Activated CD4-positive, alpha-beta memory T cell treated with anti-CD3 and anti-CD28 coated beads, Interleukin-2, amount 10 ng/mL, durations not matched to agents 7 days and 5 days (primary cell): ENCODE results near the gene MN1. TPM values are rescaled to one million over a fixed set of nuclear protein-coding genes. Genes with fewer than 3 reads are reported as not detected.

Experiments used
- CTCF ChIA-PET: fragments of 350-600 bp; sonication (Branson Sonifier 250); formaldehyde crosslinking; loops from one replicate; lab custom pipeline; 2021; ENCODE audit warnings: antibody characterized with exemption, inconsistent platforms; lab: Charles Lee
- POLR2A ChIA-PET: fragments of 350-600 bp; sonication (Branson Sonifier 250); formaldehyde crosslinking; loops from one replicate; lab custom pipeline; 2021; ENCODE audit warnings: antibody characterized with exemption; lab: Charles Lee
- DNase-seq: peaks from one replicate; pipeline ENCODE4 v3.0.0-alpha.2; 2020
- H3K27ac Mint-ChIP-seq: one replicate; pipeline ENCODE4 v1.8.0; 2021; ENCODE audit warnings: mild to moderate bottlenecking, mixed read lengths
- H3K27me3 Mint-ChIP-seq: one replicate; pipeline ENCODE4 v1.8.0; 2021; ENCODE audit warnings: mixed read lengths
- H3K36me3 Mint-ChIP-seq: one replicate; pipeline ENCODE4 v1.8.0; 2021; ENCODE audit warnings: low read depth, mixed read lengths
- H3K4me1 Mint-ChIP-seq: one replicate; pipeline ENCODE4 v1.8.0; 2021; ENCODE audit warnings: mixed read lengths
- H3K4me3 Mint-ChIP-seq: one replicate; pipeline ENCODE4 v1.8.0; 2021; ENCODE audit warnings: mild to moderate bottlenecking, mixed read lengths
- H3K9me3 Mint-ChIP-seq: one replicate; pipeline ENCODE4 v1.8.0; 2021; ENCODE audit warnings: mixed read lengths
- total RNA-seq, 2 experiments: library from RNA; stranded (reverse); gene quantifications; one replicate each; pipeline ENCODE4 v1.2.3, GENCODE V29; 2021

The MN1 gene
- total RNA-seq, 2 experiments from 2014 or later, result 0.35 to 0.40 TPM

DNA sequence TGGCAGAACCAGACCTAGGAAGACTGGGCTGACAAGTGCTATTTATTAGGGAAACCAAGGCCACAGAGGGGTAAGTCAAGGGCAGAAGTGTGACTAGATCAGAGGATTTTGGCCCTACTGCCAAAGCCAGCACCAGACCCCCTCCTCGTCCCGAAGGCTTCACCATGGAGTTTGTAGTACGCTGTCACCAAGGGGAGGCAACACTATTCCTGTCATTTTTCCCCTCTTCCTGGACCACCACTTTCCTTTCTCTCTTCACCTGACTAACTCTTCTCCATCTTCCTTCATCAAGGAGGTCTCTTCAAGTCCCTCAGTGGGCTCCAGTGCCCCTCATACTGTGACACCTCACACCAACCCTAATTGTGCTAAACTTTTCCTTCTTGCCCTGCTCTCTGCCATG, 34.9 kb downstream of the MN1 start:
- ChIA-PET CTCF (no interaction called here), POLR2A (no interaction called here)
- Mint-ChIP-seq H3K27ac (no peak overlapping the region), H3K4me1 (no peaks in the 10 kb centered on the region), H3K36me3 (no peaks in the 10 kb centered on the region), H3K27me3 (peaks cover 5% of the 10 kb centered on the region), H3K4me3 (no peak overlapping the region), H3K9me3 (no peaks in the 10 kb centered on the region)
- no peak for DNase-seq

DNA sequence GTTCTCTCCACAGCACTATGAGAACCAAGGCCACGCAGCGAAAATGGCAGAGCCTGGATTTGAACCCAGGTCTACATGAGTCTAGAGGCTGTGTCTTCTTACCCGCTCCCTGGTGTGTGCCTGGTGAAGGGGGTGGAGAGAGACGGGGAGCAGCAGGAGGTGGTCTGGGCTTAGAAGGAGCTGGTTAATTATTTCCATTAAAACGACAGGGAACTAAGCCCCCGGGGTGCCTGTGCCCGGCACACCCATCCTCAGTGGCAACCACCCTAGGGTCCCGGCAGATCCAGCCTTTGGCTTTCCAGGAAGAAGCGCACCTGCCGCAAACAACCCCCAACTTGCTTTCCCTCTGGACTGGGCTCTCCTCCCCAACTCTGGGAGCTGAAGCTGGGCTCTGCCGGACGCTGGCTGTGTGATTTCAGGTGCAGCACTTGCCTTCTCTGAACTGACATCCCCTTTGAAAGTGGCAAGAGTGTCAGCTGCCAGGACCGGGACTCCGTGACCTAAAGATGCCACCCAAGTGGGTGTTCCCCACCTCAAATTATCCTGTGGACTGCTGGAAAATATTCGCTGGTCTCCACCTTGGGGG, 35.8 kb downstream of the MN1 start:
- POLR2A ChIA-PET, result no interaction called here
- Mint-ChIP-seq H3K27ac (no peak overlapping the region), H3K4me3 (no peak overlapping the region), H3K4me1 (no peaks in the 10 kb centered on the region), H3K9me3 (no peaks in the 10 kb centered on the region), H3K36me3 (no peaks in the 10 kb centered on the region), H3K27me3 (peaks cover 5% of the 10 kb centered on the region)
- CTCF ChIA-PET, result no interaction called here
- DNase-seq, result no peak

DNA sequence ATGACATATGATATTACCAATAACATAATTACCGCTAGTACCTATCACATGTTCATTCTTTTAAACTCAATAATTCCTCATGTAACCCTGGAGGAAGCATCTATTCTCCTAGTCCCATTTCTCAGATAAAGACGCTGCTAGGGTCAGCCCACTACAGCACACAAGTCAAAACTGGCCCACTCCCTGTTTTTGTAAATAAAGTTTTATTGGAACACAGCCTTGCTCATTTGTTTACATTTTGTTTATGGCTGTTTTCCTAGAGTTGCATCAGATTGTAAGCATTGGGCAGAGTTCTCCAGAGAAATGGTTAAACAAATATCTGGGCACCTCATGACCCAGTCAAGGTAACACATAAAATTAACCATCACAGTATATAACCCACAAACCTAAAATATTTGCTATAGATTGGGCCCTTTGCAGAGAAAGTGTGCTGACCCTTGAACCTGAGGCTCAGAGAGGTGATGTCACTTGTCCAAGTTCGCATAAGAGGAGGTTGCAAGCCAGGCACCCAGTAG, 36.8 kb downstream of the MN1 start:
- Mint-ChIP-seq H3K9me3 (no peaks in the 10 kb centered on the region), H3K36me3 (no peaks in the 10 kb centered on the region), H3K27me3 (peaks cover 5% of the 10 kb centered on the region), H3K27ac (no peak overlapping the region), H3K4me3 (no peak overlapping the region), H3K4me1 (no peaks in the 10 kb centered on the region)
- CTCF ChIA-PET, result no interaction called here
- POLR2A ChIA-PET, result no interaction called here
- DNase-seq, result no peak

DNA sequence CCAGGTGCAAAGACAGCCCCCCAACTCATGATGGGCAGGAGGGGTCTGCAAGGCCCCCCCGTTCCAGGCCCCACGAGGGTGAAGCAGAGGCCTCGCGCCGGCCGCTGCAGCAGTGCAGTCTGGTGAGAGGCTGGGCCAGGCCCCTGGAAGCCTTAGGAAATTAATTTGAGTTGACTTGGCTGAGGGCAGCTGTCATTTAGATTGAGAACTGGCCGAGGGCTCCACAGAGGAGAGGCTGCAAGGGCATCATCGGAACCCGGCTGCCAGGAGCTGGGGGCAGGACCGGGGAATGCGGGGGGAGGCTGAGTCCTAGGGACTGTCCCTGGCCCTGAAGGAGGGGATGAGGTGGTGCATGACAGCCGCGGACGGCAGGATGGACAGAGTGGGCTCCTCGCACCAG, 39.9 kb downstream of the MN1 start:
- Mint-ChIP-seq H3K4me3 (no peak overlapping the region), H3K27me3 (no peaks in the 10 kb centered on the region), H3K27ac (no peak overlapping the region), H3K4me1 (no peaks in the 10 kb centered on the region), H3K36me3 (no peaks in the 10 kb centered on the region), H3K9me3 (no peaks in the 10 kb centered on the region)
- POLR2A ChIA-PET, result no interaction called here
- no peak for DNase-seq
- CTCF ChIA-PET, result no interaction called here

DNA sequence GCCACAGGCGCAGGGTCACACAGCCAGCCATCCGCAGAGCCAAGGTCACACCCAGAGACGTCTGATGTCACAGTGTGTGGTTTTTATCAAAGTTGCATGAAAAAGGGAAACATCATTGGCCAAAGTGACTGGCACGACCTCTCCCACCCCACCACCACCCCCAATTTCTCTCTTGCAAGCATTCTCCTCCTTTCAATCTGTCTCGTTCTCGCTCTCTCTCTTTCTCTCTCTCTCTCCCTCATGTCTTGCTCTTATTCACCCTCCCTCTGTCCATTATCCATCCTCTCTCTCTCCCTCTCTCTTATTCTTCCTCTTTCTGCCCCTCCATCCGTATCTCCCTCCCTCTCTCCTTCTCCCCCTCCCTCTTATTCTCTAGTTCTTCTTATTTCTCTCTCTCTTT, 40.6 kb downstream of the MN1 start:
- POLR2A ChIA-PET, result no interaction called here
- H3K36me3 Mint-ChIP-seq, result no peaks in the 10 kb centered on the region

DNA sequence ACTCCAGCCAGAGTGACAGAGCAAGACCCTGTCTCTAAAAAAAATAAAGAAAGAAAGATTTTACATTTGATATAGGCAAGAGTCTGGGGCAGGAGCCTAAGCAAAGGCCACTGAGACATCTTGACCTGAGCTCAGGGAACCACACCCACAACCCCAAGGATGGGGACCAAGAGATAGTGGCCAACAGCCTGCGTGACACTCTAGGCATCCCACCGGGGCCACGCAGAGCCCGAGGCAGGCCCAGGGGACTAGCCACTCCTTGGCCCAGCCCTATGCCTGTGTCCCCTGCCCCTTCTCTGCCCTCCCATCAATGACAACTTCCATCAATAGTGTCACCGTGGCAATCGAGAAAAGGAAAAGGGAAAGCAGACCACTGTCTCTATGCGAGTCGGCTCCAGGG, 41.1 kb downstream of the MN1 start:
- H3K4me1 Mint-ChIP-seq, result no peaks in the 10 kb centered on the region
- H3K27ac Mint-ChIP-seq, result no peak overlapping the region
- ChIA-PET CTCF (no interaction called here), POLR2A (no interaction called here)
- no peaks in the 10 kb centered on the region for H3K27me3 Mint-ChIP-seq
- H3K4me3 Mint-ChIP-seq, result no peak overlapping the region
- no peak for DNase-seq
- no peaks in the 10 kb centered on the region for H3K9me3 Mint-ChIP-seq
- no peaks in the 10 kb centered on the region for H3K36me3 Mint-ChIP-seq

More for the DNA sequence above, 40.6 kb downstream of the MN1 start:
- CTCF ChIA-PET, result no interaction called here
- H3K9me3 Mint-ChIP-seq, result no peaks in the 10 kb centered on the region
- H3K27ac Mint-ChIP-seq, result no peak overlapping the region
- no peak for DNase-seq
- H3K4me3 Mint-ChIP-seq, result no peak overlapping the region
- no peaks in the 10 kb centered on the region for H3K4me1 Mint-ChIP-seq
- no peaks in the 10 kb centered on the region for H3K27me3 Mint-ChIP-seq

DNA sequence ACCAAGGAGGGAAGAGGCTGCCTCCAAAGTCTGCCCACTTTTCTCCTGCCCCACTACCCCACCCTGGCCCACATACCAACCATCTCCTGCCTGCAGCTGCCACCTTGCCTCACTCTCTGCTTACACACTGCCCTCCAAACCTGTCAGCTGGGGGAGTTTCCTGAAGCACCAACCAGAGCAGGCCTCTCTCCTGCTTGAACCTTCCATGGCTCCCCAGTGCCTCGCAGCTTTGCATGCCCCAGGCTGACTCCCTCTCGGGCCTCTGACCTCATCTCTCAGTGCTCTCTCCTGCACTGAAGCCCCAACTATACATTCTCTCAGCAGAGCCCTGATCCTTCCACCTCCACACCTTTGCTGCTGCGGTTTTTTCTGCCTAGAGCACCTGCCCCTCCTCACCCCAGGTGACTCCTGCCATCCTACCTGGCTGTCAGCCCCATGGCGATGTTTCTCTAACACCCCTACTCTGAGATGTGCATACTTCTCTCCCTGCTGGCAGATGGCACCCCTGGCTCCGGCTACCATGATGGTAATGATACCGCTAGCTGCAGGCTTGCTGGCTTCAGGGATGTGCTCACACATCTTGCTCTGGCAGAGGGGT, 43.5 kb downstream of the MN1 start:
- DNase-seq, result no peak
- Mint-ChIP-seq H3K36me3 (no peaks in the 10 kb centered on the region), H3K9me3 (no peaks in the 10 kb centered on the region), H3K27me3 (no peaks in the 10 kb centered on the region), H3K4me3 (no peak overlapping the region), H3K27ac (no peak overlapping the region), H3K4me1 (no peaks in the 10 kb centered on the region)
- ChIA-PET POLR2A (no interaction called here), CTCF (no interaction called here)

DNA sequence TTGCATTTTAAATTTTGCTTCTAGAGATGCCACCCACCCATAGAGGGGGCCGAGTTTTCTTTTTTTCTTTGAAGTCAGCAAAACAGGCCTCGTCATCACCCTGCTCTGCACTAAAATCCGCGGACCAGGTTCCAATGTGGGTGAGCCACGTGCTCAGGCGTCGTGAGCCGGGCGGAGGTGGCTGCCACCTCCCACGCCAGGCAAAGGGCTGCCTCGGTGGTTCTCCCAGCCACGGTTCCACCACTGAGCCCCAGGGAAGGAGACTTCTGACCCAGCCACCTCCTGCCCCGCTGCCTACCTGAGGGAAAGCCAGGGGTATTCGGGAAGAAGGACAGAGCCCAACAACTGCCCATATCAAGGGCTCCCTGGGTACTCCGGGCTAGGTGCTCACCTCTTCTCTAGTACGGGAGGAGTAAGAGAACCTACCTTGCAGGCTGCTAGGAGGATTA, 45.3 kb downstream of the MN1 start:
- DNase-seq, result no peak
- Mint-ChIP-seq H3K27me3 (no peaks in the 10 kb centered on the region), H3K9me3 (no peaks in the 10 kb centered on the region), H3K27ac (no peak overlapping the region), H3K4me3 (no peak overlapping the region), H3K36me3 (no peaks in the 10 kb centered on the region), H3K4me1 (no peaks in the 10 kb centered on the region)
- CTCF ChIA-PET, result no interaction called here
- POLR2A ChIA-PET, result no interaction called here

DNA sequence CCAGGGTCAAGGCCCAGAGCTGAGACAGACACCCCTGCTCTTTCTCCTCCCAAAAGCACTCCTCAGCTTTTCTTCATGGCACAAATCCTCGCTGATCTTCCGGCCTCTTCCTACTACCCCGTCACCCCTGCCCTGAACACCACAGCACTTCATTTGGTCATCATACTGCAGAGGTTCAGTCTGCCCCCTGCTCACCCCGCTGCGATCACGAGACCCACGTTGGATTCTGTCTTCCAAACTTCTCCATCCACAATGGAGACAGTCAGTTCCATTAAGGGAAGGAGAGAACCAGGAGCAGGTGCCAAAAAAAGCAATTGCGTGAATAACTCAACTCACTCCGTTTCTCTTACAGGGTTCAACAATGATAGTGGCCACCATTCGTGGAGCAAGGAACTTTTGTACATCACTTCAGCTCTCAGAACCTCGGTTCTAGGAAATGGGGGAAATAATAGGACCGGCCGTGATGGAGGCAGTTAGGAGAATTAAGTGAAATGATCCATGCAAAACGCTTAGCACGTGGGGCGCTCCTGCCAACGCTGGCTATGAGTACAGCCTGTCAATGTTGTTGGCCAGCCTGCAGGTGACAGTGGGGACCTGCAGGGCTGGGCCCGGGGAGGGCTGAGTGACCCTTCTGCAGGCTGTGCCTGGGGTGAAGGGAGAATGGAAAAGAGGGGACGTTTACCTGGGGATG, 45.9 kb downstream of the MN1 start:
- POLR2A ChIA-PET, result no interaction called here
- DNase-seq, result no peak
- CTCF ChIA-PET, result no interaction called here
- H3K4me3 Mint-ChIP-seq, result no peak overlapping the region
- H3K27ac Mint-ChIP-seq, result no peak overlapping the region
- no peaks in the 10 kb centered on the region for H3K36me3 Mint-ChIP-seq
- no peaks in the 10 kb centered on the region for H3K4me1 Mint-ChIP-seq
- no peaks in the 10 kb centered on the region for H3K9me3 Mint-ChIP-seq
- peaks cover 3% of the 10 kb centered on the region for H3K27me3 Mint-ChIP-seq

DNA sequence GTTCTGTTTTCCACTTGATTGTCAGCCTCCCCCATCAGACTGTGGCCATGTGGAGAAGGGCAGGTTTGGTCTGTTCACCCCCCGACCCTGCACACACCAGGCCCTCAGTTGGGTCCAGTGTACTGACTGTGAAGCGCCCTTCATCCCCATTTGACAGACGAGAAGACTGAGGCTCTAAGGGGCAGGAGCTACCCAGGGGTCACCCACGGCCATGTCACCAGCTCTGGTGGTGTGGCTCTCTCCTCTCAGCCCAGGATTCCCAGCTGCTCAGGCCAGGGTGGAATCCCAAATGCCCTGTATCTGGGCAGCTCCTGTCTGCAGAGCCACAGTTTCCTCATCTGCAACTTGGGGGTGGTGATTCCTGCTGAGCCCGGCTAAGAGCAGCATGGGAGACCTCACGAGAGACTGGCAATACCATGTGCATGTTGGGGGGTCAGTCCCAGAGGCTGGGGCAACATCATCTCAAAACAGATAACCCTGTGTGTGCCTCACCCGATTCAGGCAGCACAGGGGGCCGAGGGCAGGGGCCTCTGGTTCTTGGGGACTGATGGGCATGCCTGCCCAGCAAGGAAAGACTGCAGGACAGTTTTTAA, 46.6 kb downstream of the MN1 start:
- no peak for DNase-seq
- ChIA-PET POLR2A (no interaction called here), CTCF (no interaction called here)
- no peak overlapping the region for H3K27ac Mint-ChIP-seq
- no peaks in the 10 kb centered on the region for H3K4me1 Mint-ChIP-seq
- H3K27me3 Mint-ChIP-seq, result peaks cover 4% of the 10 kb centered on the region
- H3K9me3 Mint-ChIP-seq, result no peaks in the 10 kb centered on the region
- no peak overlapping the region for H3K4me3 Mint-ChIP-seq
- no peaks in the 10 kb centered on the region for H3K36me3 Mint-ChIP-seq

DNA sequence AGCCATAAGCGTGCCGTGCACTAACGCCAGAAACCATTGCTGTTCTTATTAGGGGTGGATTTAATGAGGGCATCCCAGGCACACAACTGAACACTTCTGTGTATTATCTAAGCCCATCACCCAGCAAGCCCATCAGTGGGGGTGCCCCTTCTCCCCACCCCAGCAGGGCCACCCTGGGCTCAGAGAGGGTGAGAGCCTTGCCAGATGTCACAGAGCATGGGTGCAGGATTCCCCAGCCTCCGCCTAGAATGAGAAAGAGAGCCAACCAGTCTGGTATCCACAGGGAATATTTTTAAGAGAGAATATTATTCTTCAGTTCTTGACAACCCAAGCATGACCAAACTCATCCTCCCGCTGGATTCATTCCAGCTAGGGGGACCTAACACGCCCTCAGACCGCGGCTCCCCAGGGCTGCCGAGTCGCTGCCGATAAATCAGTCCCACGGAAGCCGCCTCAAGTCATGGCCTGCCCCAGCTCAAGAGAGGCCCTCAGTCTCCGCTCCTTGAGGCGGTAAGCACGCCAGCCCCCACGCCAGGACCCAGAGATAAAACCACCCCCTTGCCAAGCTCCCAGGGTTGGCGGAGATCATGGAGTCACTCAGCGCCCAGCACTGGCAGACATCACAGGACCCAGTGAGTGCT, 47.2 kb downstream of the MN1 start:
- ChIA-PET POLR2A (no interaction called here), CTCF (no interaction called here)
- Mint-ChIP-seq H3K9me3 (no peaks in the 10 kb centered on the region), H3K27me3 (peaks cover 7% of the 10 kb centered on the region), H3K36me3 (no peaks in the 10 kb centered on the region), H3K27ac (no peak overlapping the region), H3K4me1 (no peaks in the 10 kb centered on the region), H3K4me3 (no peak overlapping the region)
- DNase-seq, result no peak

DNA sequence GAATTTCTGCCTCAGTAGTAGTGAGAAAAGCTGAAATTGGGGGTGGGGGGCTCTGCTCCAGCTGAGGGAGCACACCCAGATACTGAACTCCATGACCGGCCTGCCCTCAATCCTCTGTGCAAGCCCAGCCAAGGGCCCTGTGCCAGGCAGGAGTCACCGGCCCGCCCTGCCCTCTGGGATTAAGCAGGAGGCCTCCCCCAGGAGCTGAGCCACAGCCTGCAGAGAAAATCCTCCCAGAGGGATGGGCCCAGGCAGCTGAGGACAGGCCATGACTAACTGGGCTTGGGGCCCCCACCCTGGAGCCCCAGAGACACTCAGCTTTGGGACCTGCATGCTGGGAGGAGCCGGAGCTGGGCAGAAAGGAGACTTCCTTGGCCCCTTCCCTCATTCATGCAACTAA, 48.8 kb downstream of the MN1 start:
- POLR2A ChIA-PET, result no interaction called here
- CTCF ChIA-PET, result no interaction called here
- no peaks in the 10 kb centered on the region for H3K4me1 Mint-ChIP-seq
- peaks cover 8% of the 10 kb centered on the region for H3K27me3 Mint-ChIP-seq
- no peak for DNase-seq
- no peak overlapping the region for H3K4me3 Mint-ChIP-seq
- no peak overlapping the region for H3K27ac Mint-ChIP-seq
- no peaks in the 10 kb centered on the region for H3K9me3 Mint-ChIP-seq
- no peaks in the 10 kb centered on the region for H3K36me3 Mint-ChIP-seq

DNA sequence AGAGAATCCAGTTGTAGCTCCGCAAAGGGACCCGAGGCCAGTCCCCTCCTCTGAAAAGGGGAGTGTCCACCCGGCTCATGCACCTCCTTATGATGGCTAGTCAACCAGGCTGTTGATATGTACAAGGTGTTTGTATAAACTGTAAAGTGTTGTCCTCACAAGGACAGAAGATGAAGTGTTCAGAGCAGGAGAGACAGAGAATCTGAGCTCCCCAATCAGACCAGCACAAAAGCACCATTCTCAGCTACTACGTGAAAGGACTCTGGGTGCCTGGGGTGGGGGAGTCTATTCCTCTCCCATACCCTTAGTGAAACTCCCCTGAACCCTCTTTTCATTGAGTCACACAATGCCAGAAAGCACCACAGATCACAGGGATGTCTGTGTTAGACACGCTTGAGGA, 49.4 kb downstream of the MN1 start:
- H3K4me3 Mint-ChIP-seq, result no peak overlapping the region
- POLR2A ChIA-PET, result no interaction called here
- H3K27me3 Mint-ChIP-seq, result peaks cover 8% of the 10 kb centered on the region
- no peaks in the 10 kb centered on the region for H3K9me3 Mint-ChIP-seq
- no peak for DNase-seq
- no peaks in the 10 kb centered on the region for H3K4me1 Mint-ChIP-seq
- H3K27ac Mint-ChIP-seq, result no peak overlapping the region
- no peaks in the 10 kb centered on the region for H3K36me3 Mint-ChIP-seq
- CTCF ChIA-PET, result no interaction called here
